ENCODE results near the gene ZNF398.

DNA sequence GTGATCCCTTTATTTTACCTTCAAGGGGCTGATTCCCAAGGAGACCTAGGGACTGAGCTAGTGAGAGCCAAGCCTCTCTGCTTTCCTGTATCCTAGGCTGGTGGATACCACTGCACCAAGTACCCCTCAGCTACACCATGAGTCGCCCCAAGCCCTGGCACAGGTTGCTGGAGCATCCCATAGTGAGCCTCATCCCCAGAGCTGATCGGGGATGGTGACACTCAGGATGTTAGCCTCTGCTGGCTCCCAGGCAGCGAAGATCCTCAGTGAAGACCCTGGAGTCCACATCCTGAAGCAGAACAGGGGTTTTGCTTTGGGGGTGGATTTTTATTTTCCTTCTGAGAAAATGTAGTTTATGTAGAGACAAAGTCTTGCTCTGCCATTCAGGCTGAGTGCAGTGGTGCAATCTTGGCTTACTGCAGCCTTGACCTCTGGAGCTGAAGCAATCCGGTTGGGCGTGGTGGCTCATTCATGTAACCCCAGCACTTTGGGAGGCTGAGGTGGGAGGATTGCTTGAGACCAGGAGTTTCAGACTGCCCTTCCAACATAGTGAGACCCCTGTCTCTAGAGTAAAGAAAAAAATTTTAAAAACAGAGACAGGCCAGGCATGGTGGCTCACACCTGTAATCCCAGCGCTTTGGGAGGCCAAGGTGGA lies 79.7 kb downstream of the ZNF398 start:
- TF ChIP-seq, protein P1, sequence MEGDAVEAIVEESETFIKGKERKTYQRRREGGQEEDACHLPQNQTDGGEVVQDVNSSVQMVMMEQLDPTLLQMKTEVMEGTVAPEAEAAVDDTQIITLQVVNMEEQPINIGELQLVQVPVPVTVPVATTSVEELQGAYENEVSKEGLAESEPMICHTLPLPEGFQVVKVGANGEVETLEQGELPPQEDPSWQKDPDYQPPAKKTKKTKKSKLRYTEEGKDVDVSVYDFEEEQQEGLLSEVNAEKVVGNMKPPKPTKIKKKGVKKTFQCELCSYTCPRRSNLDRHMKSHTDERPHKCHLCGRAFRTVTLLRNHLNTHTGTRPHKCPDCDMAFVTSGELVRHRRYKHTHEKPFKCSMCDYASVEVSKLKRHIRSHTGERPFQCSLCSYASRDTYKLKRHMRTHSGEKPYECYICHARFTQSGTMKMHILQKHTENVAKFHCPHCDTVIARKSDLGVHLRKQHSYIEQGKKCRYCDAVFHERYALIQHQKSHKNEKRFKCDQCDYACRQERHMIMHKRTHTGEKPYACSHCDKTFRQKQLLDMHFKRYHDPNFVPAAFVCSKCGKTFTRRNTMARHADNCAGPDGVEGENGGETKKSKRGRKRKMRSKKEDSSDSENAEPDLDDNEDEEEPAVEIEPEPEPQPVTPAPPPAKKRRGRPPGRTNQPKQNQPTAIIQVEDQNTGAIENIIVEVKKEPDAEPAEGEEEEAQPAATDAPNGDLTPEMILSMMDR (conservative IDR thresholded peaks at IDR 0.05; ENCODE audit: low read depth, low read length): no peak
- no peak for TF ChIP-seq EZH2phosphoT487 (IDR thresholded peaks at IDR 0.05; ENCODE audit: borderline replicate concordance, low read length)
